ENCODE results near the gene USP7.
A peak's percentile ranks its signal among the peaks of the same experiment; 100 is the strongest.
"Not testable (repeated sequence)": the region's sequence is repeated elsewhere in the genome, so short reads cannot be mapped to it uniquely, and the experiment has no call there.

USP7 gene

GRCh38 chr16:8858994-8859912, 104.5 kb downstream of the USP7 start:
- peak; percentile 12 for DNase-seq

GRCh38 chr16:8855972-8856371, 107.7 kb downstream of the USP7 start:
- no peak for DNase-seq

GRCh38 chr16:8855051-8855786, 108.5 kb downstream of the USP7 start:
- DNase-seq = peak; percentile 14

GRCh38 chr16:8854298-8854948, 109.3 kb downstream of the USP7 start:
- DNase-seq = peak; percentile 4

GRCh38 chr16:8853611-8854010, 110.1 kb downstream of the USP7 start:
- peak; percentile 9 for DNase-seq

- DNase-seq = peak; percentile 10
These were observed 110.6 kb downstream of the USP7 start for GRCh38 chr16:8853150-8853549.

- peak; percentile 10 for DNase-seq
These were observed 111.2 kb downstream of the USP7 start for GRCh38 chr16:8852534-8852933.

GRCh38 chr16:8851761-8852403, 111.8 kb downstream of the USP7 start:
- DNase-seq = peak; percentile 10

- DNase-seq = no peak
These were observed 113.3 kb downstream of the USP7 start for GRCh38 chr16:8850279-8850885.

- DNase-seq = no peak
These were observed 114.2 kb downstream of the USP7 start for GRCh38 chr16:8849411-8850011.

GRCh38 chr16:8848939-8849391, 114.7 kb downstream of the USP7 start:
- no peak for DNase-seq

- DNase-seq = no peak
These were observed 115.3 kb downstream of the USP7 start for GRCh38 chr16:8848231-8848938.

GRCh38 chr16:8847623-8848022, 116.1 kb downstream of the USP7 start:
- DNase-seq = no peak

- no peak for DNase-seq
These were observed 116.6 kb downstream of the USP7 start for GRCh38 chr16:8847145-8847544.

- DNase-seq = no peak
These were observed 117.2 kb downstream of the USP7 start for GRCh38 chr16:8846401-8846932.

GRCh38 chr16:8845699-8846298, 117.9 kb downstream of the USP7 start:
- no peak for DNase-seq

GRCh38 chr16:8843296-8843695, 120.4 kb downstream of the USP7 start:
- DNase-seq = not testable (repeated sequence)
